ENCODE measurements around the gene B3GALT5.
A peak's percentile ranks its signal among the peaks of the same experiment; 100 is the strongest.

The B3GALT5 gene

DNA sequence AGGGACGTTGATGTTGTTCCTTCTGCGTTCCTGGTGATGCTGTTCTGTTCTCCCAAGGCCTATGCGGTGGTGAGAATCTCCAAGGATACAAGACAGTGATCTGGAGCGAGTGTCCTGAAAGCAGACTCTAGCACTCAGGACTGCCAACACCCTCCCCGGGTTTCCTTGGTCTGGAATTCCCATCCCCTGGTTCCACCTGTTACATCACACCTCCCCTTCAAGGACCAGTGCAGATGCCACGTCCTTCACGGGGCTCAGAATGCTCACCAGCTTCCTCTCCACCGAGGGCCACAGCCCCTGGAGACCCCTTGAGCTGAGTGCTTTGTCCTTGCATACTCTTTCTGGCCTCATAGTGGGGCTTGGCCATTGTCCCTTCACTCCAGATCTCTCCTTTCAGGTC is 43.5 kb downstream of the B3GALT5 start:
- H2AFZ ChIP-seq (ENCODE audit: low read depth) = no peak overlapping the region
- no peak overlapping the region for H3K27ac ChIP-seq
- TF ChIP-seq, protein P1, sequence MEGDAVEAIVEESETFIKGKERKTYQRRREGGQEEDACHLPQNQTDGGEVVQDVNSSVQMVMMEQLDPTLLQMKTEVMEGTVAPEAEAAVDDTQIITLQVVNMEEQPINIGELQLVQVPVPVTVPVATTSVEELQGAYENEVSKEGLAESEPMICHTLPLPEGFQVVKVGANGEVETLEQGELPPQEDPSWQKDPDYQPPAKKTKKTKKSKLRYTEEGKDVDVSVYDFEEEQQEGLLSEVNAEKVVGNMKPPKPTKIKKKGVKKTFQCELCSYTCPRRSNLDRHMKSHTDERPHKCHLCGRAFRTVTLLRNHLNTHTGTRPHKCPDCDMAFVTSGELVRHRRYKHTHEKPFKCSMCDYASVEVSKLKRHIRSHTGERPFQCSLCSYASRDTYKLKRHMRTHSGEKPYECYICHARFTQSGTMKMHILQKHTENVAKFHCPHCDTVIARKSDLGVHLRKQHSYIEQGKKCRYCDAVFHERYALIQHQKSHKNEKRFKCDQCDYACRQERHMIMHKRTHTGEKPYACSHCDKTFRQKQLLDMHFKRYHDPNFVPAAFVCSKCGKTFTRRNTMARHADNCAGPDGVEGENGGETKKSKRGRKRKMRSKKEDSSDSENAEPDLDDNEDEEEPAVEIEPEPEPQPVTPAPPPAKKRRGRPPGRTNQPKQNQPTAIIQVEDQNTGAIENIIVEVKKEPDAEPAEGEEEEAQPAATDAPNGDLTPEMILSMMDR (conservative IDR thresholded peaks at IDR 0.05; ENCODE audit: low read depth, low read length) = no peak

DNA sequence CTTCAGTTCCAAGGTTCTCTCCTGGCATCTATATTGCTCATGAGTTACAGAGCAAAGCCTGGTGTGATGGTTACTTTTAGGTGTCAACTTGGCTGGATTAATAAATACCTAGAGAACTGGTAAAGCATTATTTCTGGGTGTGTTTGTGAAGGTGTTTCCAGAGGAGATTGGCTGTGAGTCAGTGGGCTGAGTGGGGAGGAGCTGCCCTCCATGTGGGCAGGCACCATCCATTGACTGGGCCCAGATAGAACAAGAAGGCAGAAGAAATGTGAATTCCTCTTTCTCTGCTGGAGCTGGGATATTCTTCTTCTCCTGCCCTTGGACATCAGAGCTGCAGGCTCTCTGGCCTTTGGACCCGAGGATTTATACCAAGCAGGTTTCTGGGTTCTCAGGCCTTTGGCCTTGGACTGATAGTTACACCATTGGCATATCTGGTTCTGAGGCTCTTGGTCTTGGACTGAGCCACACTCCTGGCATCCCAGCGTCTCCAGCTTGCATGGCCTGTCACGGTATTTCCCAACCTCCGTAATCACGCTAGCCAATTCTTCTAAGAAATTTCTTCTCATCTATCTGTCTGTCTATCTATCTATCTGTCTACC is 44.5 kb downstream of the B3GALT5 start:
- TF ChIP-seq, protein P1 (conservative IDR thresholded peaks at IDR 0.05; ENCODE audit: low read depth, low read length) = no peak
- Histone ChIP-seq H3K9ac (no peak overlapping the region), H3K27me3 (ENCODE audit: insufficient read depth, low read depth) (no peaks in the 10 kb centered on the region), H3K4me1 (ENCODE audit: low read depth, poor library complexity, severe bottlenecking) (peaks cover 19% of the 10 kb centered on the region), H3K36me3 (ENCODE audit: insufficient read depth) (no peaks in the 10 kb centered on the region), H4K20me1 (ENCODE audit: insufficient read depth) (no peaks in the 10 kb centered on the region), H3K27ac (no peak overlapping the region), H3K4me2 (no peak overlapping the region), H3K79me2 (ENCODE audit: insufficient read depth, low read depth) (no peaks in the 10 kb centered on the region), H2AFZ (ENCODE audit: low read depth) (no peak overlapping the region), H3K4me3 (IDR thresholded peaks at IDR 0.05; ENCODE audit: insufficient read depth, low read depth, low read length) (no peak overlapping the region)

More for the DNA sequence above, 43.5 kb downstream of the B3GALT5 start:
- H3K9ac ChIP-seq = no peak overlapping the region
- no peaks in the 10 kb centered on the region for H3K27me3 ChIP-seq (ENCODE audit: insufficient read depth, low read depth)
- no peaks in the 10 kb centered on the region for H3K79me2 ChIP-seq (ENCODE audit: insufficient read depth, low read depth)
- no peaks in the 10 kb centered on the region for H3K36me3 ChIP-seq (ENCODE audit: insufficient read depth)
- peaks cover 19% of the 10 kb centered on the region for H3K4me1 ChIP-seq (ENCODE audit: low read depth, poor library complexity, severe bottlenecking)
- no peaks in the 10 kb centered on the region for H4K20me1 ChIP-seq (ENCODE audit: insufficient read depth)
- no peak overlapping the region for H3K4me2 ChIP-seq
- no peak overlapping the region for H3K4me3 ChIP-seq (IDR thresholded peaks at IDR 0.05; ENCODE audit: insufficient read depth, low read depth, low read length)

DNA sequence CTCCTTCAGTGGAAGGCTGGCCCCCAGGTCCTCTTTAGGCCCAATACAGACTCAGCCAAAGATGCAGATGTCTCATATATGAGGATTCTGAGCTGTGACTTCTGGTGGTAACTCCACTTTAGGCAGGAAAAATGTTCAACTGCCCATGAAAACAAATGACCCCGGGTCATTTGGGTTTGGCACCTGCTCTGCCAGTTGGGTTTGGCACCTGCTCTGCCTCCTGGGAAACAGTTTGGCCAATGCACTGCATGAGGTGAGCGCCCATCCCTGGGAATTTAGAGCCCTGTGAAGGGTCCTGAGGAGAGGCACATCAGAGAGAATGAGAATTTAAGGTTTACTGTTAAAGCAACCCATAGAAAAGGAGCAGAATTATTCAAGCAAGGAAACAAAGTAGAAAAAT is 45.3 kb downstream of the B3GALT5 start:
- Histone ChIP-seq H2AFZ (ENCODE audit: low read depth) (no peak overlapping the region), H3K79me2 (ENCODE audit: insufficient read depth, low read depth) (no peaks in the 10 kb centered on the region), H3K27ac (no peak overlapping the region), H3K4me3 (IDR thresholded peaks at IDR 0.05; ENCODE audit: insufficient read depth, low read depth, low read length) (no peak overlapping the region), H3K4me1 (ENCODE audit: low read depth, poor library complexity, severe bottlenecking) (peaks cover 19% of the 10 kb centered on the region), H3K36me3 (ENCODE audit: insufficient read depth) (no peaks in the 10 kb centered on the region), H3K4me2 (no peak overlapping the region), H3K27me3 (ENCODE audit: insufficient read depth, low read depth) (no peaks in the 10 kb centered on the region), H3K9ac (no peak overlapping the region), H4K20me1 (ENCODE audit: insufficient read depth) (no peaks in the 10 kb centered on the region)
- TF ChIP-seq, protein P1 (conservative IDR thresholded peaks at IDR 0.05; ENCODE audit: low read depth, low read length) = no peak

DNA sequence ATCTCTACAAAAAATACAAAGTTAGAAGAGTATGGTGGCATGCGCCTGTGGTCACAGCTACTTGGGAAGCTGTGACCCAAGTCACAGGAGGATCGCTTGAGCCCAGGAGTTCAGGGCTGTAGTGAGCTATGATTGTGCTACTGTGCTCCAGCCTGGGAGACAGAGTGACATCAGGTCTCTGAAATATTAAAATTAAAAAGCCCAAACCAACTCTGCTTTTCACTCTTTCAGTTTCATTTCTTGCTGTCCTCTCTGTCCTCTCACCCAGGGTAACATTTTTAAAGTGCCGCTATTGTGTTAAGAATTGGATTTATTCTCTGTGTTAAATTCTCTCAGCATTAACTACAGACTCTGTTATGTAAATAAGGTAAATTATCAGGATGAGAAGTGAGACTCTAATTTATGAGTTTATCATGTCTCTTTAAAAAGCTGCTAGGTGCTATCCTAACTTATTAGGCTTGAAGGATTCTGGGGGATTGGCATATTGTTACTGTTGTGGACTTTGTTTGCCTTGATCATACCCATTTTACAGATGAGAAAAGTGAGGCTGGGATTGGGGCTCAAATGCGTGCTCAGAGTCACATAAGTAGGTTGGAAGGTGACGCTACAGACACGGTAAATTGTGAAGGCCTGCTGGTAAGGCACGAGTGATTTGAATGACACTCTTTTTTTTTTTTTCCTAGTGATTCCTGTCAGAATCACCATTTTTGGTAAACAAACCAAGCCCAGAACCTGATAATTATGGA is 46.5 kb downstream of the B3GALT5 start:
- Histone ChIP-seq H3K36me3 (ENCODE audit: insufficient read depth) (no peaks in the 10 kb centered on the region), H3K4me2 (peak overlapping the region; percentile 7), H3K9ac (no peak overlapping the region), H3K4me3 (IDR thresholded peaks at IDR 0.05; ENCODE audit: insufficient read depth, low read depth, low read length) (no peak overlapping the region), H4K20me1 (ENCODE audit: insufficient read depth) (no peaks in the 10 kb centered on the region), H3K27me3 (ENCODE audit: insufficient read depth, low read depth) (no peaks in the 10 kb centered on the region), H2AFZ (ENCODE audit: low read depth) (peak overlapping the region; percentile 4; the same call in 1 of the 2 replicates), H3K27ac (no peak overlapping the region), H3K79me2 (ENCODE audit: insufficient read depth, low read depth) (no peaks in the 10 kb centered on the region), H3K4me1 (ENCODE audit: low read depth, poor library complexity, severe bottlenecking) (peaks cover 19% of the 10 kb centered on the region)
- TF ChIP-seq, protein P1 (conservative IDR thresholded peaks at IDR 0.05; ENCODE audit: low read depth, low read length) = no peak
